CD1c-positive myeloid dendritic cell (primary cell): Measurements from ENCODE around the gene TECPR2.
A peak's percentile ranks its signal among the peaks of the same experiment; 100 is the strongest.

Experiments used
- DNase-seq: peaks from one replicate; pipeline ENCODE4 v3.0.0-alpha.2; 2016; ENCODE audit errors: extremely low spot score

The TECPR2 gene

DNA sequence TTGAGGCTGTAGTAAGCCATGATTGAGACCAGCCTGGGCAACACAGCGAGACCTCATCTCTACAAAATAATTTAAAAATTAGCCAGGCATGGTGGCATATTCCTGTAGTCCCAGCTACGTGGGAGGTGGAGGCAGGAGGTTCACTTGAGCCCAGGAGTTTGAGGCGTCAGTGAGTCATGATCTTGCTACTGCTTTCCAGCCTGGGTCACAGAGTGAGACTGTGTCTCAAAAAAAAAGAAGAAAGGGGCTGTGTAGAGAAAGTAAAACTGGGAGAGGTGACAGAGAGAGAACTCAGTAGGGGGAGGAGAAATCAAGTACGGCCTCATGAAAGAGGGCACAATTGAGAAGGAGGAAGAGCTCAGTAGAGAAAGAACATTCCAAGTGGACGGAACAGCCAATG lies 12.4 kb downstream of the TECPR2 start:
- no peak for DNase-seq

GRCh38 chr14:102377696-102378095 lies 15.0 kb downstream of the TECPR2 start:
- DNase-seq = no peak

GRCh38 chr14:102378830-102379229 lies 16.1 kb downstream of the TECPR2 start:
- DNase-seq = no peak

DNA sequence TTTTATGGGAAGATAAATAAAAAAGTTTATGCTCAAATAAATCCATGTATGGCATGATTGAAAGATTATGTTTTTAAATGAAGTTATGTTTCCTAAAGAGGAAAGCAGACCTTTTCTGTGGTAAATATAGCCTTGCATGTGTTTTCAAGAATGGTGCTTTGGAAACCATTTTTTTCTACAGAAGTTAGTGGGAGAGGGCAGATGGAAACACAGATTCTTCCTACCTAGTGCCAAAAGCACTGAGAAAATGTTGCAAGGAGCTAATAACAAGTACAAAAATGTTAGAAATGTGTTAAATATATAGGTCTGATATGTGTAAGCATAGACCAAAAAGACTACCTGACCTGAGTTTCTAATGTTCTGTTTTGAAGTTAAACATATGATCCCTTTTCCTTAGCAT lies 24.3 kb downstream of the TECPR2 start:
- no peak for DNase-seq

GRCh38 chr14:102389246-102389645 lies 26.5 kb downstream of the TECPR2 start:
- peak; percentile 53 for DNase-seq

DNA sequence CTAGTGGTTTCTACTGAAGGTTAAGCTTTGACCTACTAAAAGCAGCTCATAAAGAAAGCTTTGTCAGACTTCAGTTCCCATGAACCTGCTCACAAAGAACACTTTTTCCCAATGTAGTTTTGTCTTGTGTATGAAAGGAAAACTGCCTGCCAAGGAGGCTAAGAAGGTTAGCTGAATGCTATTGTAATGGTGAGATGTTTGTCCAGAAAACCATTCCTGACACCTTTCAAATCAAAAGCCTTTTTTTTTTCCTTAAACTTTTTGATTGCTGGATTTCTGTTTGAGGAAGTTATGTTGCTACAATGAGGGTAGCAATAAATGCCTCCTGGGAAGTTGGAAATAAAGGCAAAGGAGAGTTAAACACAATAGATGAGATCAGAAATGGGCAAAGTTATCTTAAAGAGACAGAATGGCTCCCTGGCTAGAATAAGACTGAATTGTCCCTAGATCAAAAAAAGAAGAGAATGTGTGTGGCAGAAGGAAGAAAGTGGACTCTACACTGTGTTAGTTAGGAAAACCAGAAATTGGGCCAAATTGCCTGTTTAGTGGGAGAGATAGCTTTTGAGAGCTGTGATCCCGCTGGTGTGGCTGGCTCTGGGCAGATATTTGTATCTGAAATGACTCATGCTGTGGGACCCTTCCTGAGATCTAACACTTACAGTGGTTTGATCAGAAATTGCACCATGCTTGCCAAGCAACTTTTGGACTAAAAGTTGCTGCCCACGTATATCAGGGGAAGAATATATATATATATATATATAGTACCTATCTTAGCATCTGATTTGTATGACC lies 27.5 kb downstream of the TECPR2 start:
- no peak for DNase-seq

DNA sequence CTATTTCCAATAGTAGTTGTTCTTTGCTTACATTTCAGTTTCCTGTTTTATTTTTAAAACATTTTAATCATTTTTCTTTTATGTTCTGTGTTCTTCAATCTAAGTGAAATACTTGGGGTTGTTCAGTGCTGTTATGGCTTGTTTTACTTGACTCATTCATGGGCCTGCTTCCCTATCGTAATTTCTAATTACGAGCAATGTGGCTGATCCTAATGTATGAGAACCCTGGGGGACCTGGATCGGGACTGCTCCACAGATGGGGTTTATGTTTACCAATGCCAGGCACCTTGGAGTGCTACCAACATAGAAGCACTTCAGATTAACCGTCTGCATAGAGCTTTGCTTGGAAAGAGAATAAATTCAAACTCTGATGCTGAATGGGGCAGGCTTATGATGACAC lies 29.8 kb downstream of the TECPR2 start:
- no peak for DNase-seq

- no peak for DNase-seq
These were observed 32.1 kb downstream of the TECPR2 start for GRCh38 chr14:102394717-102395375.

DNA sequence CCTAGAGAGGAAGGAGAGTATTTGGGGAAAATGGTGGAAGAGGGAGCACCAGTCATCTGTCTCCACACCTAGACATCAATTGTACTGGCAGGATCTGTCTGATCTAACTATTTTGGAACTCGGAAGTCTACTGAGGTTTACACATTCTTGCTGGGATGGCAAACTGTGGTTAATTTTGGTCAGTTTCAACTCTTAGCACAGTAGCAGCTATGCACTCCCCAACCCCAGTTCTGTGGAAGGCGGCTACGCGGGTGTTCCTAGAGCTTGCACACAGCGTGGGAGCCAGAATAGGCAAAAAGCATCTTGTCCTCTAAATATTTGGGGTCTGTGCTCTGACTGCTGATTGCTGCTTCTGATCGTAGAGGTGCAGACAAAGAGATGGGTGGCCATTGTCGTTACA lies 33.8 kb downstream of the TECPR2 start:
- no peak for DNase-seq

DNA sequence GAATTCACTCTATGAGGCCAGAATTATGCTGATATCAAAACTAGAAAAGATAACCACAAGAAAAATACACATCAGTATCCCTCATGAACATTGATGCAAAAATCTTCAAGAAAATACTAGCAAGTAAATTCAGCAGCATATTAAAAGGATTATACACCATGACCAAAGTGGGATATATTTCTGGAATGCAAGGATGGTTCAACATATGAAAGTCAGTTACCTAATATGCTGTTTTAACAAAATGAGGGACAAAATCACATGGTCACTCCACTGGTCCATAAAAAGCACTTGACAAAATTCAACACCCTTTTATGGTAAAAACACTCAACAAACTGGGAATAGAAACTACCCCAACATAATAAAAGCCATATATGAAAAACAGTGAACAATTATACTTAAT lies 40.3 kb downstream of the TECPR2 start:
- DNase-seq = no peak

GRCh38 chr14:102407258-102407657 lies 44.5 kb downstream of the TECPR2 start:
- DNase-seq = no peak

- no peak for DNase-seq
These were observed 46.0 kb downstream of the TECPR2 start for GRCh38 chr14:102408724-102409123.

- no peak for DNase-seq
These were observed 52.9 kb downstream of the TECPR2 start for GRCh38 chr14:102415671-102416070.

DNA sequence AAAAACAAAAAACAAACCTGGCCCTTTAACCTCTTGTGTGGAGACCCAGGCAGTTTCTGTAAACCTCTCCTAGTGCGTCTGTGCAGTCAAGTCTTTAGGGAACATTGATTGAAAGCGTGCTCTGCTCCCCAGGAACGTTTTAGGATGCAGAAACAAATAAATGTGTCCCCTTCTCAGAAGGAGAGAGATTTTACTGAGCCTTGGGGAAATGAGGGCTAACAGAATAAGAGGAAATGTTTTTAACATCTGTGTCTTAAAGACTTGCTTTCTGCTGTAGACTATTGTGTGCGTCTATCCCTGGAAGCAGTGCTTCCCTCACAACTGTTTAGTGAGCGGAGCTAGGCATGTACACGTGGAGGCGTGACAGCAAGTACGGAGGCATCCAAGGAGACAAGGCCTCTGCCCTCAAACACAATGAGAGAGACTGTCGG lies 54.3 kb downstream of the TECPR2 start:
- DNase-seq = no peak

DNA sequence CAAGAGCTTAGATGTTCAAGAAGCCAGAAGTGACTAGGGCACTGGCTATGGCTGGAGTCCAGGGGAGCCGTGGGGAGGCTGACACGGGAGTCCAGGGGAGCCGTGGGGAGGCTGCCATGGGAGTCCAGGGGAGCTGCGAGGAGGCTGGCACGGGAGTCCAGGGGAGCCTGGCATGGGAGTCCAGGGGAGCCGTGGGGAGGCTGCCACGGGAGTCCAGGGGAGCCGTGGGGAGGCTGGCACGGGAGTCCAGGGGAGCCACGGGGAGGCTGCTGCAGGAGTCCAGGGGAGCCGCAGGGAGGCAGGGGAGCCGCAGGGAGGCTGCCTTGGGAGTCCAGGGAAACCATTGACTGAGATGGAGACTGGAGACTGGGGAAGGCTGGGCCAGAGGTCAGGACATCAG lies 54.9 kb downstream of the TECPR2 start:
- DNase-seq = no peak

GRCh38 chr14:102418169-102418852 lies 55.6 kb downstream of the TECPR2 start:
- no peak for DNase-seq

DNA sequence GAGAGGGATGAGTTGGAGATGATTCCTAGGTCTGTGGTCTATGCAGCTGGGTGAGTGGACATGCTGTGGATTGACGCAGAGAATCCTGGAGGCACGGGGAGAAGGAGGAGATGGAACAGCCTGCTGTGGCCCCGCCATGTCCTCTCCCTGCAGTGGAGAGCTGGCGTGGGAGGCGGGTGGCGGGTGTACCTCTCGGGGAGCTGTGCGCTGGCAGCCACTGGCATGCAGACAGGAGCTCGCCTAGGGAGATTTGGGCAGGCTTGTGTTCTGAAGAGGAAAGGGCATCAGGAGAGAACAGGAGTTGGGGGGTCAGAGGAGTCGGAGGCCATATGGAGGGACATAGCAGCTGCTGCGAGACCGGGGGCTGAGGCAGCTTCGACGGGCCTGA lies 56.1 kb downstream of the TECPR2 start:
- no peak for DNase-seq

GRCh38 chr14:102419276-102419675 lies 56.5 kb downstream of the TECPR2 start:
- DNase-seq = no peak

DNA sequence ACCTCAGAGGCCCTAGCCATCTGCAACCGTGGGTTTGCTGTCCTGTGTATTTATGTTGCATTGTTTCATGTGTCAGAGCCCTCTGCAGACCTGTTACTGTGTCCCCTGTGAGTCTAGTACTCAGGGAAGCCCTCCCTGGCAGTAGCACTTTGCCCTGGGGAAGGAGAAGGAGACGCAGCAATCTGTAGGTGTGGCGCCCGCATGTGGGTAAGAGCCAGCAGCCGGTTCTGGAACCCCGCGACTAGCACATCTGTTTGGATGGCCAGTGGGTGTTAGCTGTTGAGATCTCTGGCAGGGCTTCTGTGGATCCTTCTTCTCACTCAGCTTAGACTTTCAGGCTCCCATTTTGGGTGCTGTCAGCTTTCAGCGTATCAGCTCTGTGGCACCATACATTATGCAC lies 57.0 kb downstream of the TECPR2 start:
- DNase-seq = no peak

GRCh38 chr14:102421411-102422057 lies 58.8 kb downstream of the TECPR2 start:
- no peak for DNase-seq

GRCh38 chr14:102424520-102424919 lies 61.8 kb downstream of the TECPR2 start:
- no peak for DNase-seq

DNA sequence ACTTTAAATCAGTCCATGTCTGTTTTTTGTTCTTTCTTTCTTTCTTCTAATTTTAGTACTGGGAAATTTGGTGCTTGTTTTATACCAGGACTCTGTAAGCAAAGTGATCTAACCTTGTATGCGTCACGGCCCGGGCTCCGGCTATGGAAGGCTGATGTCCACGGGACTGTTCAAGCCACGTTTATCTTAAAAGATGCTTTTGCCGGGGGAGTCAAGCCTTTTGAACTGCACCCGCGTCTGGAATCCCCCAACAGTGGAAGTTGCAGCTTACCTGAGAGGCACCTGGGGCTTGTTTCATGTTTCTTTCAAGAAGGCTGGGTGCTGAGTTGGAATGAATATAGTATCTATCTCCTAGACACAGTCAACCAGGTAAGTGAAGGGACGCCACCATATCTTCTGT lies 62.2 kb downstream of the TECPR2 start:
- no peak for DNase-seq
